Endodermal cell (in vitro differentiated cells): ENCODE measurements around the gene FOXP4. TPM values are rescaled to one million over a fixed set of nuclear protein-coding genes. Genes with fewer than 3 reads are reported as not detected.

Experiments used
- DNase-seq: peaks from one replicate; pipeline ENCODE4 v3.0.0-alpha.2; 2017
- H3K27ac ChIP-seq: 2 replicates; pipeline ENCODE4 v1.5.1; 2013; ENCODE audit warnings: mild to moderate bottlenecking, low read depth, low read length, moderate library complexity
- H3K27me3 ChIP-seq: 2 replicates; pipeline ENCODE4 v1.6.1; 2013; ENCODE audit warnings: mild to moderate bottlenecking, low read length, moderate library complexity; ENCODE audit not compliant: insufficient read depth, control insufficient read depth, poor library complexity, severe bottlenecking
- H3K36me3 ChIP-seq: 2 replicates; pipeline ENCODE4 v1.7.0; 2013; ENCODE audit warnings: mild to moderate bottlenecking, low read length, moderate library complexity; ENCODE audit not compliant: control insufficient read depth, insufficient read depth
- H3K4me1 ChIP-seq: one replicate; pipeline ENCODE4 v1.7.0; 2013; ENCODE audit warnings: low read length; ENCODE audit not compliant: control insufficient read depth, insufficient read depth
- H3K4me3 ChIP-seq: 2 replicates; pipeline ENCODE4 v1.5.1; 2013; ENCODE audit warnings: mild to moderate bottlenecking, low read length, moderate library complexity
- H3K9ac ChIP-seq: 2 replicates; pipeline ENCODE4 v1.6.1; 2013; ENCODE audit warnings: mild to moderate bottlenecking, low read length, moderate library complexity; ENCODE audit not compliant: poor library complexity, severe bottlenecking; ENCODE audit errors: extremely low read depth
- H3K9me3 ChIP-seq: 2 replicates; pipeline ENCODE4 v1.6.1; 2013; ENCODE audit warnings: mild to moderate bottlenecking, low read length, moderate library complexity; ENCODE audit not compliant: control insufficient read depth
- H3K27ac Mint-ChIP-seq: 2 replicates; pipeline ENCODE4 v1.8.0; 2020; ENCODE audit warnings: mixed read lengths
- H3K27me3 Mint-ChIP-seq: 2 replicates; pipeline ENCODE4 v1.8.0; 2021; ENCODE audit warnings: mild to moderate bottlenecking, mixed read lengths; ENCODE audit not compliant: insufficient read depth
- H3K36me3 Mint-ChIP-seq: 2 replicates; pipeline ENCODE4 v1.8.0; 2020; ENCODE audit warnings: low read depth, mixed read lengths
- H3K4me1 Mint-ChIP-seq: 2 replicates; pipeline ENCODE4 v1.8.0; 2020; ENCODE audit warnings: mixed read lengths
- H3K4me3 Mint-ChIP-seq: 2 replicates; pipeline ENCODE4 v1.8.0; 2020; ENCODE audit warnings: mild to moderate bottlenecking, moderate library complexity, mixed read lengths
- H3K9me3 Mint-ChIP-seq: 2 replicates; pipeline ENCODE4 v1.8.0; 2020; ENCODE audit warnings: mild to moderate bottlenecking, mixed read lengths
- CTCF ChIP-seq: fragments of 200-600 bp; sonication (generic); conservative IDR thresholded peaks from 2 replicates; pipeline ENCODE4 v1.5.0; 2021; ENCODE audit warnings: antibody characterized with exemption, mild to moderate bottlenecking
- WGBS, 2 experiments: methylation state at CpG; one replicate each; pipeline versions ENCODE4 v1.1.5 to v1.1.7; 2013; ENCODE audit warnings: missing lambda C conversion rate in 2 of 2, mixed read lengths in 1 of 2; ENCODE audit not compliant: insufficient coverage in 1 of 2, insufficient read length in 1 of 2; 5-methylcytosine and 5-hydroxymethylcytosine counted together
- total RNA-seq, 2 donors: library from RNA; stranded (reverse); fragmentation: NEBNext Ultra II Directional in 1 of 2; extraction: Animal tissue kit (Norgen Biotek cat#: 25700) in 1 of 2; gene quantifications; 2 replicates in 1 of 2; 3 replicates in 1 of 2; pipeline ENCODE4 v1.2.1, GENCODE V29; 2021

Gene FOXP4
- total RNA-seq, 2 donors from 2014 or later = 44.4 to 47.7 TPM

GRCh38 chr6:41573276-41573675, 27.1 kb downstream of the FOXP4 start:
- Histone ChIP-seq H3K36me3 (peaks cover 44% of the 10 kb centered on the region), H3K27ac (no peak overlapping the region), H3K4me3 (no peak overlapping the region), H3K27me3 (no peaks in the 10 kb centered on the region), H3K9ac (no peak overlapping the region), H3K9me3 (no peaks in the 10 kb centered on the region), H3K4me1 (peaks cover 26% of the 10 kb centered on the region)
- no peak for DNase-seq
- H3K36me3 Mint-ChIP-seq = peaks cover 30% of the 10 kb centered on the region
- peaks cover 77% of the 10 kb centered on the region for H3K4me1 Mint-ChIP-seq
- no peak for TF ChIP-seq CTCF
- no peaks in the 10 kb centered on the region for H3K27me3 Mint-ChIP-seq
- H3K4me3 Mint-ChIP-seq = no peak overlapping the region
- WGBS, 2 experiments = 93% methylated on average over 7 of the region's 7 CpGs; no CpG with 5 or more reads in 1 of the 2 experiments
- H3K27ac Mint-ChIP-seq = no peak overlapping the region
- no peaks in the 10 kb centered on the region for H3K9me3 Mint-ChIP-seq

GRCh38 chr6:41573985-41574384, 27.8 kb downstream of the FOXP4 start:
- H3K9me3 ChIP-seq = no peaks in the 10 kb centered on the region
- Mint-ChIP-seq H3K36me3 (peaks cover 30% of the 10 kb centered on the region), H3K4me1 (peaks cover 76% of the 10 kb centered on the region), H3K27ac (no peak overlapping the region), H3K4me3 (no peak overlapping the region), H3K9me3 (no peaks in the 10 kb centered on the region), H3K27me3 (no peaks in the 10 kb centered on the region)
- H3K9ac ChIP-seq = no peak overlapping the region
- H3K27me3 ChIP-seq = no peaks in the 10 kb centered on the region
- H3K27ac ChIP-seq = no peak overlapping the region
- TF ChIP-seq CTCF = no peak
- DNase-seq = no peak
- peaks cover 20% of the 10 kb centered on the region for H3K4me1 ChIP-seq
- H3K36me3 ChIP-seq = peaks cover 42% of the 10 kb centered on the region
- WGBS, 2 experiments = 85 to 100% methylated on average over 1 of the region's 1 CpG
- no peak overlapping the region for H3K4me3 ChIP-seq

GRCh38 chr6:41575598-41575997, 29.4 kb downstream of the FOXP4 start:
- H3K27me3 ChIP-seq = no peaks in the 10 kb centered on the region
- Mint-ChIP-seq H3K9me3 (no peaks in the 10 kb centered on the region), H3K4me1 (peaks cover 77% of the 10 kb centered on the region), H3K4me3 (no peak overlapping the region), H3K36me3 (peaks cover 35% of the 10 kb centered on the region), H3K27me3 (no peaks in the 10 kb centered on the region), H3K27ac (no peak overlapping the region)
- peaks cover 7% of the 10 kb centered on the region for H3K4me1 ChIP-seq
- DNase-seq = no peak
- H3K9me3 ChIP-seq = no peaks in the 10 kb centered on the region
- no peak overlapping the region for H3K27ac ChIP-seq
- no peak for TF ChIP-seq CTCF
- no peak overlapping the region for H3K9ac ChIP-seq
- H3K36me3 ChIP-seq = peaks cover 37% of the 10 kb centered on the region
- no peak overlapping the region for H3K4me3 ChIP-seq
- 79% methylated on average over 2 of the region's 2 CpGs; no CpG with 5 or more reads in 1 of the 2 experiments for WGBS, 2 experiments
